Activated CD4-positive, alpha-beta T cell treated with anti-CD3 and anti-CD28 coated beads, Interleukin-2, Interleukin-6, amounts not matched to agents 100 ng/mL and 50 ng/mL, durations not matched to agents 16 hours and 8 hours (primary cell): ENCODE measurements around the gene SLC25A13.

ENCODE experiments used
- DNase-seq: peaks from one replicate; pipeline ENCODE4 v3.0.0-alpha.2; 2020

The SLC25A13 gene

DNA sequence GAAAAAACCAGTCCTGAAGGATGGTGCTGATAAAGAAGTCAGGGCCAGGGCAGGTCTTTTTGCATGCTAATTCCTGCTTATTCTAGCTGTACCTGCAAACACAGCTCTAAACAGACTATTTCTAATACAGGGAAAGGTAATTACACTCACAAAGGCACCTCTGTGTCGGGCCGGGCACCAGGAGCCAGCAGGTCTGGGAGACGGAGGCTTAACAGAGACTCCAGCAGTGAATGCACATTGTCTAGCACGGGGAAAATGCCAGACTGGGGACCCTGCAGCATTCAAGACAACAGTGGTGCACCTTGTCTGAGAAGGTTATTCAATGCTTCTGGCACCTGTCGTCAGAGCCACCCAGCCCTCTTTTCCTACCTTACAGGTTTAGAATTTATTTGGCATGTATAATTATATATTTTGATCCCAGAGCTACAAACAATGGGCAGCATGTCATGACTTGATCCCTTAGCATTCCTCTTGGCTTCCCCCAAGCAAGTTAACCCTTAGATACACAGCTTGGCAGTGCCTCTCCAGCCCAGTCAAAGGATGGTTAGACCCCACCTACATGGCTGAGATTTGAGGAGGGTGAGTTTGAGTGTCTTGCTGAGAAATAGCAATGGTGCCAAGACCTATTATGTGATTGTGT, 185.2 kb downstream of the SLC25A13 start:
- no peak for DNase-seq

DNA sequence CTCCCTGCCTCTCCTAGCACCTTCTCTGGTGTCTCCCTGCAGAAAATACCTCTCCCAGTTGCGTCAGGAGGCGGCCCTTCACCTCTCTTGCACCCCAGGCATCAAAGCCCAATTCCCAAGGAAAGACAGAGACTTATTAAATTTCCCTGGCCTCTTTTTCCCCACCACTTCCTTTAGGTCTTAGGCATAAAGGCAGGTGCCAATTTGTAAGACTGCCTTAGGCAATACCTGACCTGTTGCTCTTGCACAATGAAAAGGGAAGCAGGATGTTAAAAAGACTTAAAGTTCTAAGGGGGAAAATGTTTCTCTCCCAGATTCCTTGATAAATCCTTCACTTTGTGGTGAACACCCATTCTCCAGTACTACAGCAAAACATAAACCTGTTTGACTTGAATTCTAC, 186.7 kb downstream of the SLC25A13 start:
- DNase-seq = no peak

DNA sequence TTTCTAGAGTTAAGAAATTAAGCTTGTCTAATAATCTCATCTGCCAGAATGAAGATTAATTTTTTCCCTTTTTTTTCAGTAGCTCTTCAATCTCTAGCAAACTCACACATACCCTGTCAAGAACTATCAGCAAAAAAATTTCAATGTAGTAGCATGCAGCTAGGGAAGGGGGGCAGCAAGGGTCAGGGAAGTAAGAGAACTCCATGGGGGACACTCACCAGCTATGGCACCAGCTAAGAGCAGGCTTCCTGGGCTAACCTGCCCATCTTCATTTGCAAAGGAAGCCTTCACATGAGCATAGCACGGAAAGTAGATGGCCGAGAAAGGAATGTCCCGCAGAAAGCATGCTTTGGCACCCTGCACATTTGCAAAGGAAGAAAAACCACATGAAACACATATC, 190.4 kb downstream of the SLC25A13 start:
- no peak for DNase-seq

- no peak for DNase-seq
Observed at GRCh38 chr7:96127746-96128145, 194.2 kb downstream of the SLC25A13 start.

- DNase-seq = no peak
Observed at GRCh38 chr7:96126382-96126781, 195.5 kb downstream of the SLC25A13 start.

GRCh38 chr7:96122746-96123145, 199.2 kb downstream of the SLC25A13 start:
- no peak for DNase-seq

- no peak for DNase-seq
Observed at GRCh38 chr7:96121752-96122151, 200.1 kb downstream of the SLC25A13 start.

- no peak for DNase-seq
Observed at GRCh38 chr7:96120445-96121225, 201.3 kb downstream of the SLC25A13 start.

GRCh38 chr7:96118449-96119001, 203.4 kb downstream of the SLC25A13 start:
- DNase-seq = no peak

DNA sequence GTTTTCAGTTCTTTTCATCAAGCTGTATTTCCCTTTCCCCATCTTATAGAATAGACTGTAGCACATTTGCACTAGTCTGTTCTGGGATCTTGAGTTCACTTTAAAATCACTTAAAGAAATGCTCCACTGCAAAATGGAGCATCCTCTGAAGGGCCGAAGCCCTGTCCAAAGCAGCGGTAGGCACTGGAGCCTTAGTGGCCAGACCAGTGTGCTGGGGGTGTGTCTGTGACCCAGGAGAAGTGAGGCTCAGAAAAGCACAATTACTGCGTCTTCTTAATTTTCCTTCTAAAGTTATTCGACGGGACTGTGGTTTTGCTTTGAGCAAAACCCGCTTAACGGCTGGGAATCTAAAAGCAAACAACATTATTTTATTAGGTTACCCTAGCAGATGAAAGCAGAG, 205.7 kb downstream of the SLC25A13 start:
- no peak for DNase-seq

- no peak for DNase-seq
Observed at GRCh38 chr7:96114190-96114589, 207.7 kb downstream of the SLC25A13 start.

DNA sequence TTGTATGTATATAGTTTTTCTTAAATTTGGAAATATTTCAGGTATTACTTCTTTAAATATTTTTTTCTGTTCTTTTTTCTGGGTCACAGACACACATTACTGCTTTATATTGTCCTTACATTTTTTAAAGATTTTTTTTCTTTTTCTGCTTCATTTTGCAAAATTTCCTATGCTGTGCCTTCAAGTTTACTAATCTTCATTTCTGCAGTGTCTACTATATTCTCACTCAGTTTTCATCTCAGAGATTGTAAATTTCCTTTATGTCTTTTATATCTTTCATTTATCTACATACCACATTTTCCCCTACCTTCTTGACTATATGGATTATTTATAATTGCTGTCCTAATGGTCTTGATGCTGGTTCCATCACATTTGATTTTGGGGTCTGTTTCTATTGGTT, 210.5 kb downstream of the SLC25A13 start:
- DNase-seq = no peak

DNA sequence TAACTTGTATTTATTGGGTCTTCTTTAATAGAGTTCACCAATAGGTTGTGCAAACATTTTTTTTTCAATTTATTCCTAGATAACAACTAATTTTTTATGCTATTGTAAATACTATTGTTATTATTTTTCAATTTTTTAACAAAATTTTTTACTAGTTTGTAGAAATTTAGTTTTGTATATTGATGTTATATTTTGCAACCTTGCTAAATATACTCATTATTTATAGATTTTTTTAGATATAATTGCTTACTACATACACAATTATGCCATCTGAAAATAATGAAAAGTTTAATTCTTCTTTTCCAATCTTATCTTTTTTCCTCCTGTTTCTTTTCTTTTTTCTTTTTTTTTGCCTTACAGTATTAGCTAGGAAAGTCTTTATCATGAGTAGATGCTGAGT, 216.9 kb downstream of the SLC25A13 start:
- DNase-seq = no peak

DNA sequence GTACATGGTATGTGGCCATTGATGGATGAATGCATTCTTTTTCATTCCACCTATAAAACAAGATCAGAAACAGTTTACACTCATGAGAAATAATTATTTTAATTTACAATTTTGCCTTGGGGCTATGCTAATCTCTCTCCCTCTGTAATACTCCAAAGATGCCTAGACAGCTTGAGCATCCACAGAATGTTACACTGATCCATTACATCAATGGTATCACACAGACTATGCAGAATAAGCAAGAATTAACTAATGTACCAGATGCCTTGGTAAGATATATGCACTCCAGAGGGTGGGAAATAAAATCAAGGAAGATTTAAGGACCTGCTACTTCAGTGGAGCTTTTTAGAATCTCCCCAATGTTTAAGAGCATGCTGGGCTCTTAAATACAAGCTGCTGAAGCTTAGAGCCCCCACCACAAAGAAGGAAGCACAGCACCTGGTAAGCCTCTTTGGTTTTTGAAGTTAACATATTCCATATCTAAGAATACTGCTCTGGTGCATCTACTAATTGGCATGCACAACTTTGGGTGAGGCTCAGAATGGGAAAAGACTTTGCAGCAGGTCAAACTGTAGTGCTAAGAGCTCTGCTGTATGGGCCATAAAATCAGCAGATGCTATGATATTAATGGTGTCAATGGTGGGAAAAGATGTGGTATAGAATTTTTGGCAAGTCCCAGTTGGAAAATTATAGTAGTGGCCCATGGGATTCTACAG, 219.6 kb downstream of the SLC25A13 start:
- DNase-seq = no peak

DNA sequence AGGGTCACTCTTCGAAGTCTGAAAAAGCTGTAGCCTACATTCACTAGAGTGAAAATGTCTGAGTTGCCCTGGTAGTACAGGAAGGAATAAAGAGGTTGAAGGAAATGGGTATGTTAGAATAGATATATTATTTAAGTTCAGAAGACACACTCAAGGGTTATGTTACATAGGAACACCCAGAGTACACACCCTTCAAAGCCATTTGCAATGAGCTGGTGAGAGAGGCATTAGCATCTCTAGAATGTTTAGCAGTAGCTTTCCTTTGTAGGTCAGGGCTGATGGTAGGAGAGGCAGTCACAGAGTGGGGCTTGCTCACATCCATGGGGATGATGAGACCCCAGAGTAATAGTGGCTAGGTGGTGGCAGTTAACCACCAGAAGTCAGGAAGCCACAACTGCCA, 221.2 kb downstream of the SLC25A13 start:
- DNase-seq = no peak

GRCh38 chr7:96097835-96098234, 224.1 kb downstream of the SLC25A13 start:
- DNase-seq = no peak

- DNase-seq = no peak
Observed at GRCh38 chr7:96093435-96093834, 228.5 kb downstream of the SLC25A13 start.

- no peak for DNase-seq
Observed at GRCh38 chr7:96090756-96091155, 231.1 kb downstream of the SLC25A13 start.

DNA sequence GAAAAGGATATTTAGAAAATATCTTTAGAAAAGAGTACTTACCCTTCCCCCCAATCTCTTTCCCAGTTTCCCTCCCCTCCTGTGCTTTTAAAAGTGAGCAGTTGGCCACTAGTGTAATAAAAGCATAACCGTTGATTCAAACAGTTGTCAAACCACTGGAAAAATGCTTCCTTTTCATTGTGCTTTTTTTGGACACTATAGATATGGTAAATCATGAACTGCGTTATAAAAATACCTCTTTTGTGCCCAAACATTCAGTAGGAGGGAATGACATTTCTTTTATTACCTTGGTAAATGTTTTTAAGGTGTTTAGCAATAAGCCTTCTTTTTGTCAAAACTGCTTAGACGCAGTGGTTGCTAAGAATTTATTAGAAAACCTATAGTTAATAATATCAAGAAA, 232.4 kb downstream of the SLC25A13 start:
- no peak for DNase-seq

DNA sequence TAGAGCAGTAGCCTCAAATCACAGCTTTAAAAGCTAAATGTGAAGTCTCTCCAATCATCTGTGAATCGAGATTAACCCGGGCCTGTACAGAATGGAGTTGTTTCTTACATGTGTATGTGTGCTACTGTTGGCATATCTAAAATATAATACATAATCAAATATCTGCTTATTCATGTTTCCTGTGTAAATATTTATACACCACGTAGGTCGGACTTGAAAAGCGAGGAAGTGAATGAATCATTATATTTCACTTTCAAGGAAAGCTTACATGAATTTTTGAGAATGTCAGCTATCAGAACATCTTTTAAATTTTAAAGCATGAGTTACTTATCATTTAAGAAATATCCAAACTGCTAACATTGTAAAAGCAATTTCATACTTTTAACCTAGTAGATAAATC, 233.3 kb downstream of the SLC25A13 start:
- DNase-seq = no peak

DNA sequence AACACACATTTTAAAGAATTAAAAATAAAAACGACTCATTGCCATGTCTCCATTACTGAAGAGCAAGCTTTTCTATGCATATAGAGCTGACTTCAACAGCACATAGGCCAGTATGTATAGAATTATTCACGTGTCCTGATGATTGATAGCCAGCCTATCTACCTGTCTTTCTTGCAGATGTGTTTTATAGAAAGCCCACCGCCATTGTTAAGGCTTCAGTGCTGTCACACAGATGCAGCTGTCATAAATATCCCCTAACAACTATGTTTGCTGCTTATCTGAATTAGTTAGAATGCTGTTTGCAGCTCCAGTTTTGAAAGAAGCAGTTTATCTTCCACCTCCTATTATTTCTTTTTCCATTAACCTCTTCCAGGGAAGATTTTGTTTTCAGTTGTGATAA, 235.9 kb downstream of the SLC25A13 start:
- no peak for DNase-seq

DNA sequence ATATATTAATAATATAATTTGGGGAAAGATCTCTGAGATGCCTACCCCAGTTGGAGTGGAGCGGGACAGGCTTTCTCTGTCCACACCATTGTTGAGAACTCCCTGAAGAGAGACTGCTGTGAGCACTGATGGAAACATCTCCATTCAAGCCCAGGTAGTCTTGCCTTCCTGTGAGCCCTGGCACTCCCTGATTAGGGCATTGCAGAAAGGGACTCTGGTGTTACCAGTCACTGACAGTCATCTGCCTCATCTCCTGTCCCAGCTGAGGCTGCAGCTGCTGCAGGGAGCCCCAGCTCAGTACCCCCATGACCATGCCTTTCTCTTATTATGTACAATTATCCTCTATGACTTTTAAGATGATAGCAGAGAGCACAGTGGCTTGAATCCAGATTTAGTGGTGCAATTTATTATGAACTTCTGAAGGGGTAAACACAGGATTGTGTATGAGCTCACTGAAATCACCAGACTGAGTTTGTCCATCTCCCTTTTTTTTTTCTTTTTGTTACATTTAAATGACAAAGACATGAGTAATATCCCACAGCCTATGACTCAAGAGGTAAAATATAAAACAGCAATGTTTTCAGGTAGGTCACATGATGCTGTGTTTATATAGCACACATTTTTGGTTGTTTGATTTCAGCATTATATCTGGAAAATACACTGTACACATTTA, 236.9 kb downstream of the SLC25A13 start:
- DNase-seq = no peak

GRCh38 chr7:96080027-96080426, 241.9 kb downstream of the SLC25A13 start:
- no peak for DNase-seq
